GM23338 (cell line): ENCODE data around the gene CIAPIN1. TPM values are rescaled to one million over a fixed set of nuclear protein-coding genes. Genes with fewer than 3 reads are reported as not detected.

Experiments
- ATAC-seq: fragments of 200-7000 bp; cut with Tn5 transposase; 3 replicates; pipeline ENCODE4 v1.9.1; 2020
- DNase-seq: peaks from one replicate; pipeline ENCODE4 v3.0.0-alpha.2; 2015; ENCODE audit warnings: low spot score
- H2AFZ ChIP-seq: fragments of 200-600 bp; sonication (generic); 2 replicates; pipeline ENCODE4 v1.8.0; 2016; ENCODE audit warnings: antibody characterized with exemption, mild to moderate bottlenecking, moderate library complexity
- H3F3A ChIP-seq: fragments of 200-600 bp; sonication (generic); replicated peaks from 2 replicates; pipeline ENCODE4 v1.8.0; 2017; ENCODE audit warnings: antibody characterized with exemption, mixed run types, low read depth
- H3K27ac ChIP-seq: fragments of 200-600 bp; sonication (generic); 2 replicates; pipeline ENCODE4 v1.6.1; 2016; ENCODE audit warnings: low read depth
- H3K27me3 ChIP-seq: fragments of 200-600 bp; sonication (generic); 2 replicates; pipeline ENCODE4 v1.8.0; 2016; ENCODE audit warnings: mild to moderate bottlenecking, mixed run types, moderate library complexity; ENCODE audit not compliant: insufficient read depth
- H3K36me3 ChIP-seq: fragments of 200-600 bp; sonication (generic); 2 replicates; pipeline ENCODE4 v1.8.0; 2016; ENCODE audit warnings: mild to moderate bottlenecking; ENCODE audit not compliant: insufficient read depth
- H3K4me1 ChIP-seq: fragments of 200-600 bp; sonication (generic); 2 replicates; pipeline ENCODE4 v1.8.0; 2016; ENCODE audit warnings: mild to moderate bottlenecking, moderate library complexity; ENCODE audit not compliant: insufficient read depth
- H3K4me2 ChIP-seq: fragments of 200-600 bp; sonication (generic); 2 replicates; pipeline ENCODE4 v1.7.1; 2017; ENCODE audit warnings: mixed run types
- H3K4me3 ChIP-seq: fragments of 200-600 bp; sonication (generic); 2 replicates; pipeline ENCODE4 v1.6.1; 2016; ENCODE audit warnings: mixed run types
- H3K79me2 ChIP-seq: fragments of 200-600 bp; sonication (generic); replicated peaks from 2 replicates; pipeline ENCODE4 v1.8.0; 2017; ENCODE audit warnings: mild to moderate bottlenecking; ENCODE audit not compliant: insufficient read depth
- H3K9me2 ChIP-seq: fragments of 200-600 bp; sonication (generic); 2 replicates; pipeline ENCODE4 v1.8.0; 2017; ENCODE audit not compliant: insufficient read depth
- H4K20me1 ChIP-seq: fragments of 200-600 bp; sonication (generic); replicated peaks from 2 replicates; pipeline ENCODE4 v1.8.0; 2017; ENCODE audit warnings: mild to moderate bottlenecking; ENCODE audit not compliant: insufficient read depth
- H3K27ac Mint-ChIP-seq: 2 replicates; pipeline ENCODE4 v1.8.0; 2020; ENCODE audit warnings: inconsistent platforms, mild to moderate bottlenecking, moderate library complexity, mixed read lengths
- H3K27me3 Mint-ChIP-seq: 3 replicates; pipeline ENCODE4 v1.8.0; 2022; ENCODE audit warnings: low read depth, mild to moderate bottlenecking, moderate library complexity, mixed read lengths, inconsistent platforms; ENCODE audit not compliant: insufficient read depth, poor library complexity
- H3K36me3 Mint-ChIP-seq: 3 replicates; pipeline ENCODE4 v1.8.0; 2021; ENCODE audit warnings: low read depth, mild to moderate bottlenecking, inconsistent platforms, moderate library complexity, mixed read lengths
- H3K4me1 Mint-ChIP-seq: 3 replicates; pipeline ENCODE4 v1.8.0; 2020; ENCODE audit warnings: mild to moderate bottlenecking, inconsistent platforms, mixed read lengths
- H3K4me3 Mint-ChIP-seq: 3 replicates; pipeline ENCODE4 v1.8.0; 2021; ENCODE audit warnings: moderate library complexity, mild to moderate bottlenecking, inconsistent platforms, mixed read lengths
- H3K9me3 Mint-ChIP-seq: 3 replicates; pipeline ENCODE4 v1.8.0; 2020; ENCODE audit warnings: moderate library complexity, mild to moderate bottlenecking, inconsistent platforms, mixed read lengths
- CREB1 ChIP-seq: fragments of 250-450 bp; sonication (Bioruptor Pico); IDR thresholded peaks from 2 replicates; pipeline ENCODE4 v1.5.0; 2020; ENCODE audit warnings: low read depth, mild to moderate bottlenecking, moderate library complexity
- ETS1 ChIP-seq: IDR thresholded peaks from 2 replicates; pipeline ENCODE4 v1.6.1; 2016; ENCODE audit warnings: antibody characterized with exemption
- EZH2 ChIP-seq: fragments of 200-600 bp; sonication (generic); IDR thresholded peaks from one replicate; pipeline ENCODE4 v1.8.0; 2017; ENCODE audit warnings: antibody characterized with exemption, mild to moderate bottlenecking, low read depth; ENCODE audit not compliant: unreplicated experiment
- EZH2phosphoT487 ChIP-seq: fragments of 200-600 bp; sonication (generic); IDR thresholded peaks from one replicate; pipeline ENCODE4 v1.8.1; 2018; ENCODE audit warnings: antibody characterized with exemption; ENCODE audit not compliant: unreplicated experiment
- JUNB ChIP-seq: IDR thresholded peaks from one replicate; pipeline ENCODE4 v1.6.1; 2016; ENCODE audit warnings: antibody characterized with exemption; ENCODE audit not compliant: unreplicated experiment
- NANOG ChIP-seq: IDR thresholded peaks from 2 replicates; pipeline ENCODE4 v1.6.1; 2016; ENCODE audit warnings: antibody characterized with exemption, borderline replicate concordance
- POLR2AphosphoS5 ChIP-seq: IDR thresholded peaks from 2 replicates; pipeline ENCODE4 v1.6.1; 2016; ENCODE audit warnings: antibody characterized with exemption, low read depth
- REST ChIP-seq: IDR thresholded peaks from one replicate; pipeline ENCODE4 v1.6.1; 2018; ENCODE audit warnings: antibody characterized with exemption; ENCODE audit not compliant: unreplicated experiment
- STAT1 ChIP-seq: IDR thresholded peaks from one replicate; pipeline ENCODE4 v1.6.1; 2016; ENCODE audit warnings: antibody characterized with exemption; ENCODE audit not compliant: unreplicated experiment
- polyA plus RNA-seq: library from polyadenylated mRNA; unstranded; fragments of >200 nt; fragmentation: Nextera tagmentation; extraction: Ambion mirVana; gene quantifications from 2 replicates; pipeline ENCODE4 v1.2.1, GENCODE V29; 2016
- total RNA-seq: library from RNA; depleted of rRNA; stranded (reverse); fragments of >200 nt; shearing (Covaris generic); gene quantifications from 2 replicates; pipeline ENCODE4 v1.2.3, GENCODE V29; 2014
- TF ChIP-seq, protein P1 (sequence below), 2 experiments: fragments of 200-600 bp in 1 of 2; sonication (generic) in 1 of 2; conservative IDR thresholded peaks; 2 replicates each; pipeline versions ENCODE4 v1.5.1 to v1.6.1; 2016 to 2017; ENCODE audit warnings: antibody characterized with exemption in 2 of 2, low read depth in 2 of 2, mild to moderate bottlenecking in 2 of 2, moderate library complexity in 1 of 2

CIAPIN1 gene
- total and polyA plus RNA-seq, 2 experiments from 2014 or later, result 36.5 to 75.4 TPM

- no peak for TF ChIP-seq ETS1
Measured at GRCh38 chr16:57391300-57391699, 55.9 kb downstream of the CIAPIN1 start (continued).

- Histone ChIP-seq H3K27me3 (no peaks in the 10 kb centered on the region), H3K9me2 (no peaks in the 10 kb centered on the region), H3F3A (0 out of 2 replicates have a peak, but pooled peaks cover 4% of the 10 kb centered on the region), H3K4me2 (no peak overlapping the region), H3K79me2 (no peaks in the 10 kb centered on the region), H3K36me3 (no peaks in the 10 kb centered on the region), H2AFZ (no peak overlapping the region), H4K20me1 (no peaks in the 10 kb centered on the region), H3K4me1 (no peaks in the 10 kb centered on the region), H3K4me3 (no peak overlapping the region), H3K27ac (no peak overlapping the region)
- H3K4me1 Mint-ChIP-seq, result peaks cover 4% of the 10 kb centered on the region
- ATAC-seq (no peak), DNase-seq (no peak)
- H3K36me3 Mint-ChIP-seq, result no peaks in the 10 kb centered on the region
- H3K9me3 Mint-ChIP-seq, result peaks cover 3% of the 10 kb centered on the region; the same call in 1 of the 3 replicates
- H3K4me3 Mint-ChIP-seq, result no peak overlapping the region
- no peak overlapping the region for H3K27ac Mint-ChIP-seq
- H3K27me3 Mint-ChIP-seq, result peaks cover 11% of the 10 kb centered on the region
- TF ChIP-seq JUNB, result no peak
- no peak for TF ChIP-seq REST
- TF ChIP-seq STAT1, result no peak
- no peak for TF ChIP-seq POLR2AphosphoS5
- TF ChIP-seq, protein P1, sequence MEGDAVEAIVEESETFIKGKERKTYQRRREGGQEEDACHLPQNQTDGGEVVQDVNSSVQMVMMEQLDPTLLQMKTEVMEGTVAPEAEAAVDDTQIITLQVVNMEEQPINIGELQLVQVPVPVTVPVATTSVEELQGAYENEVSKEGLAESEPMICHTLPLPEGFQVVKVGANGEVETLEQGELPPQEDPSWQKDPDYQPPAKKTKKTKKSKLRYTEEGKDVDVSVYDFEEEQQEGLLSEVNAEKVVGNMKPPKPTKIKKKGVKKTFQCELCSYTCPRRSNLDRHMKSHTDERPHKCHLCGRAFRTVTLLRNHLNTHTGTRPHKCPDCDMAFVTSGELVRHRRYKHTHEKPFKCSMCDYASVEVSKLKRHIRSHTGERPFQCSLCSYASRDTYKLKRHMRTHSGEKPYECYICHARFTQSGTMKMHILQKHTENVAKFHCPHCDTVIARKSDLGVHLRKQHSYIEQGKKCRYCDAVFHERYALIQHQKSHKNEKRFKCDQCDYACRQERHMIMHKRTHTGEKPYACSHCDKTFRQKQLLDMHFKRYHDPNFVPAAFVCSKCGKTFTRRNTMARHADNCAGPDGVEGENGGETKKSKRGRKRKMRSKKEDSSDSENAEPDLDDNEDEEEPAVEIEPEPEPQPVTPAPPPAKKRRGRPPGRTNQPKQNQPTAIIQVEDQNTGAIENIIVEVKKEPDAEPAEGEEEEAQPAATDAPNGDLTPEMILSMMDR (conservative IDR thresholded peaks at IDR 0.05; ENCODE audit: low read depth in 2 of 2), result no peak
- no peak for TF ChIP-seq EZH2phosphoT487
- no peak for TF ChIP-seq EZH2
- TF ChIP-seq ETS1, result no peak
- TF ChIP-seq NANOG, result no peak
- no peak for TF ChIP-seq CREB1 (CRISPR knock-in tag)
Measured at GRCh38 chr16:57390636-57391295, 56.4 kb downstream of the CIAPIN1 start.
